HepG2 (cell line): ENCODE measurements around the gene TAF5.

ENCODE experiments used
- BRD4 ChIP-seq: sonication (generic); formaldehyde crosslinking; IDR thresholded peaks from 2 replicates; pipeline ENCODE4 v1.4.0; 2020; ENCODE audit warnings: missing genetic modification reagents
- ELF1 ChIP-seq: sonication (generic); formaldehyde crosslinking; IDR thresholded peaks from 2 replicates; pipeline ENCODE4 v1.4.0; 2020; ENCODE audit warnings: missing genetic modification reagents
- ETV5 ChIP-seq: IDR thresholded peaks from 2 replicates; pipeline ENCODE4 v1.6.1; 2018; ENCODE audit warnings: missing biosample characterization, missing genetic modification reagents, inconsistent platforms, borderline replicate concordance
- GTF2F1 ChIP-seq: fragments of 150-350 bp; IDR thresholded peaks from 2 replicates; pipeline ENCODE4 v1.6.1; 2014; ENCODE audit warnings: low read length
- NFE2L2 ChIP-seq: fragments of 150-350 bp; IDR thresholded peaks from 2 replicates; pipeline ENCODE4 v1.6.1; 2014; ENCODE audit warnings: low read length
- PHF8 ChIP-seq: sonication (generic); formaldehyde crosslinking; IDR thresholded peaks from 2 replicates; pipeline ENCODE4 v1.5.0; 2020; ENCODE audit warnings: missing genetic modification reagents
- RFX5 ChIP-seq: IDR thresholded peaks from 2 replicates; pipeline ENCODE4 v1.6.1; 2011; ENCODE audit warnings: low read depth, low read length, improper control_type of control experiment
- SIN3A ChIP-seq: IDR thresholded peaks from 2 replicates; pipeline ENCODE4 v1.6.1; 2011; ENCODE audit warnings: low read depth, mild to moderate bottlenecking, control low read depth, low read length, borderline replicate concordance
- TCF12 ChIP-seq, 2 experiments: fragments of 450-650 bp in 1 of 2; sonication (generic) in 1 of 2; formaldehyde crosslinking in 1 of 2; IDR thresholded peaks; 2 replicates each; pipeline versions ENCODE4 v1.6.1 to v1.8.0; 2017 to 2022; ENCODE audit warnings: antibody characterized with exemption in 1 of 2, mild to moderate bottlenecking in 1 of 2, missing genetic modification reagents in 1 of 2, moderate library complexity in 1 of 2
- TOPORS ChIP-seq: sonication (generic); formaldehyde crosslinking; IDR thresholded peaks from 2 replicates; pipeline ENCODE4 v1.8.0; 2023; ENCODE audit warnings: mild to moderate bottlenecking, missing genetic modification reagents
- ZNF562 ChIP-seq: sonication (generic); formaldehyde crosslinking; IDR thresholded peaks from 2 replicates; pipeline ENCODE4 v1.8.0; 2022; ENCODE audit warnings: missing genetic modification reagents, borderline replicate concordance
- ZNF891 ChIP-seq: sonication (generic); formaldehyde crosslinking; IDR thresholded peaks from 2 replicates; pipeline ENCODE4 v1.5.0; 2020; ENCODE audit warnings: mild to moderate bottlenecking, missing genetic modification reagents
- TF ChIP-seq, protein P1 (sequence below): sonication (generic); formaldehyde crosslinking; IDR thresholded peaks from 2 replicates; pipeline ENCODE4 v1.4.0; 2020; ENCODE audit warnings: mild to moderate bottlenecking, low read depth, missing genetic modification reagents
- TF ChIP-seq, protein P2 (sequence below): sonication (generic); formaldehyde crosslinking; IDR thresholded peaks from 2 replicates; pipeline ENCODE4 v1.5.0; 2020; ENCODE audit warnings: mild to moderate bottlenecking, missing genetic modification reagents, moderate library complexity

DNA sequence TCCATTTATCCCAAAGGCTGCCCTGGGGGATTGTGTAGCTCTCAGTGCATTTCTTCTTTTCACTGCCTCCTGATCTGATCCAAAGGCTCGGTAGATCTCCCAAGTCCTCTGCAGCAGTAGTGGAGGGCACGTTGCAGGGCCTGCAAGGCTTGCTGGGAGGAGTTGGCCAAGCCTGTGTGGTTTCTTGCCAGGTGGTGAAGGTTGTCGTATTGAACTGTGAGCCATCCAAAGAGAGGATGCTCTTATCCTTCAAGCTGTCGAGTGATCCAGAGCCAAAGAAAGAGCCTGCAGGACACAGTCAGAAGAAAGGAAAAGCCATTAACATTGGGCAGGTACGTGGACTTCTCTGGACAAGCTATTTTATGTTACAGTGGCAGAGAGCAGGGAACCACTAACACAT lies 49.8 kb downstream of the TAF5 start:
- TF ChIP-seq ETV5 (CRISPR knock-in tag) (no peak), PHF8 (CRISPR knock-in tag) (no peak), ELF1 (CRISPR knock-in tag) (no peak), ZNF891 (CRISPR knock-in tag) (no peak), TCF12 (IDR thresholded peaks at IDR 0.05) (no peak), TCF12 (CRISPR knock-in tag; IDR thresholded peaks at IDR 0.05) (no peak), ZNF562 (CRISPR knock-in tag) (no peak), SIN3A (no peak), TOPORS (CRISPR knock-in tag) (no peak), NFE2L2 (no peak), BRD4 (CRISPR knock-in tag) (no peak), RFX5 (no peak), GTF2F1 (no peak)
- TF ChIP-seq, protein P1, sequence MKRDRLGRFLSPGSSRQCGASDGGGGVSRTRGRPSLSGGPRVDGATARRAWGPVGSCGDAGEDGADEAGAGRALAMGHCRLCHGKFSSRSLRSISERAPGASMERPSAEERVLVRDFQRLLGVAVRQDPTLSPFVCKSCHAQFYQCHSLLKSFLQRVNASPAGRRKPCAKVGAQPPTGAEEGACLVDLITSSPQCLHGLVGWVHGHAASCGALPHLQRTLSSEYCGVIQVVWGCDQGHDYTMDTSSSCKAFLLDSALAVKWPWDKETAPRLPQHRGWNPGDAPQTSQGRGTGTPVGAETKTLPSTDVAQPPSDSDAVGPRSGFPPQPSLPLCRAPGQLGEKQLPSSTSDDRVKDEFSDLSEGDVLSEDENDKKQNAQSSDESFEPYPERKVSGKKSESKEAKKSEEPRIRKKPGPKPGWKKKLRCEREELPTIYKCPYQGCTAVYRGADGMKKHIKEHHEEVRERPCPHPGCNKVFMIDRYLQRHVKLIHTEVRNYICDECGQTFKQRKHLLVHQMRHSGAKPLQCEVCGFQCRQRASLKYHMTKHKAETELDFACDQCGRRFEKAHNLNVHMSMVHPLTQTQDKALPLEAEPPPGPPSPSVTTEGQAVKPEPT (CRISPR knock-in tag): no peak
- TF ChIP-seq, protein P2, sequence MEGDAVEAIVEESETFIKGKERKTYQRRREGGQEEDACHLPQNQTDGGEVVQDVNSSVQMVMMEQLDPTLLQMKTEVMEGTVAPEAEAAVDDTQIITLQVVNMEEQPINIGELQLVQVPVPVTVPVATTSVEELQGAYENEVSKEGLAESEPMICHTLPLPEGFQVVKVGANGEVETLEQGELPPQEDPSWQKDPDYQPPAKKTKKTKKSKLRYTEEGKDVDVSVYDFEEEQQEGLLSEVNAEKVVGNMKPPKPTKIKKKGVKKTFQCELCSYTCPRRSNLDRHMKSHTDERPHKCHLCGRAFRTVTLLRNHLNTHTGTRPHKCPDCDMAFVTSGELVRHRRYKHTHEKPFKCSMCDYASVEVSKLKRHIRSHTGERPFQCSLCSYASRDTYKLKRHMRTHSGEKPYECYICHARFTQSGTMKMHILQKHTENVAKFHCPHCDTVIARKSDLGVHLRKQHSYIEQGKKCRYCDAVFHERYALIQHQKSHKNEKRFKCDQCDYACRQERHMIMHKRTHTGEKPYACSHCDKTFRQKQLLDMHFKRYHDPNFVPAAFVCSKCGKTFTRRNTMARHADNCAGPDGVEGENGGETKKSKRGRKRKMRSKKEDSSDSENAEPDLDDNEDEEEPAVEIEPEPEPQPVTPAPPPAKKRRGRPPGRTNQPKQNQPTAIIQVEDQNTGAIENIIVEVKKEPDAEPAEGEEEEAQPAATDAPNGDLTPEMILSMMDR (CRISPR knock-in tag): no peak
